Keratinocyte (primary cell): ENCODE data around the gene PLXDC1.

ENCODE experiments used
- EZH2 ChIP-seq: IDR thresholded peaks from one replicate; pipeline ENCODE4 v1.6.1; 2012; ENCODE audit warnings: inconsistent platforms, mild to moderate bottlenecking, low read length, moderate library complexity
- TF ChIP-seq, protein P1 (sequence below), 3 experiments: IDR thresholded peaks in 1 of 3; conservative IDR thresholded peaks in 1 of 3; optimal IDR thresholded peaks in 1 of 3; 2 replicates in 2 of 3; 3 replicates in 1 of 3; pipeline versions ENCODE3 to v1.5.1; 2011; ENCODE audit warnings: low read length in 3 of 3, mild to moderate bottlenecking in 3 of 3, moderate library complexity in 2 of 3, control low read depth in 1 of 3, inconsistent platforms in 1 of 3; ENCODE audit not compliant: insufficient read depth in 2 of 3; ENCODE audit errors: extremely low read depth in 1 of 3

DNA sequence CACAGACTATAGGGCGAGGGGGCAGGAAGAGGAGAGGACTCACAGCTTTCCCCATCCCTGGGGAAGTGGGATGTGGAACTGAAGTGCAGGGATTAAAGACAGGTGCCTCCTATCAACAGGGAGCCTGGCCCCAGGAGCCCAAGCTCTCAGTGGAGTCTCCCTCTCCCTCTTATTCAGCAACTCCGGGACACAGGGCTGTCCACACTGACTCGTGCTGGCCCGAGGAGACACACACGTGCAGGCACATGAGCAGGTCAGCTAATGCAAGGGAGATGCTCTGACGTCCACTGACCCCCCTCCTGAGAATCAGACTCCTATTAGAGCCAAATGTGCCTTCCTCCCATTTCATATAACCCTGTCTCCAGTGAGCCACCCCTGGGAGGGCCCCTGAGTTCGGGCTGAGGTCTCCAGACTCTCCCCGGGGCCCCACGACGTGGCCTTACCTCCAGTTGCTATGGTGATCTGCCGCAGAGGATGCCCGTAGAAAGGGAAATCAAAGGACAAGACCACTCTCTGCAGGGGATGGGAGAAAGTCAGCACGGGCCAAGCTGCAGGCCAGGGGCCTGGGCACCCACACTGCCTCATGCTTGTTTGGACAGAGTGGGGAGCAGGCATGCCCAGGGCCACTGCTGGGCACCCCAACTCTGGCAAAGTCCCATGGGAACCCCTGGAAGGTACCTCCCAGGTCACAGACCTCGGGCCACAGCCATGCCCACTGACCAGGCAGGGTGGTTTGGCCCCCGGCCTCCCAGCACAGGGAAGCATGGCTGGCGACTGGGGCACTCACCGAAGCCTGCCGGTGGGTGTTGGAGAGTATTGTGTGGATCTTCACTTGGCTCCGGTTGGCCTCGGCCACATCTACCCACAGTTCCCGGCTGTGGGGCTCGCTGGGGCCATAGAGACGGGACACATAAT is 42.7 kb downstream of the PLXDC1 start:
- TF ChIP-seq, protein P1, sequence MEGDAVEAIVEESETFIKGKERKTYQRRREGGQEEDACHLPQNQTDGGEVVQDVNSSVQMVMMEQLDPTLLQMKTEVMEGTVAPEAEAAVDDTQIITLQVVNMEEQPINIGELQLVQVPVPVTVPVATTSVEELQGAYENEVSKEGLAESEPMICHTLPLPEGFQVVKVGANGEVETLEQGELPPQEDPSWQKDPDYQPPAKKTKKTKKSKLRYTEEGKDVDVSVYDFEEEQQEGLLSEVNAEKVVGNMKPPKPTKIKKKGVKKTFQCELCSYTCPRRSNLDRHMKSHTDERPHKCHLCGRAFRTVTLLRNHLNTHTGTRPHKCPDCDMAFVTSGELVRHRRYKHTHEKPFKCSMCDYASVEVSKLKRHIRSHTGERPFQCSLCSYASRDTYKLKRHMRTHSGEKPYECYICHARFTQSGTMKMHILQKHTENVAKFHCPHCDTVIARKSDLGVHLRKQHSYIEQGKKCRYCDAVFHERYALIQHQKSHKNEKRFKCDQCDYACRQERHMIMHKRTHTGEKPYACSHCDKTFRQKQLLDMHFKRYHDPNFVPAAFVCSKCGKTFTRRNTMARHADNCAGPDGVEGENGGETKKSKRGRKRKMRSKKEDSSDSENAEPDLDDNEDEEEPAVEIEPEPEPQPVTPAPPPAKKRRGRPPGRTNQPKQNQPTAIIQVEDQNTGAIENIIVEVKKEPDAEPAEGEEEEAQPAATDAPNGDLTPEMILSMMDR (optimal IDR thresholded peaks at IDR 0.05 in 1 of 3, IDR thresholded peaks at IDR 0.05 in 1 of 3, conservative IDR thresholded peaks at IDR 0.05 in 1 of 3; ENCODE audit: extremely low read depth in 1 of 3, insufficient read depth in 2 of 3, low read length in 3 of 3) = no peak
- no peak for TF ChIP-seq EZH2
